Activated effector memory CD4-positive, alpha-beta T cell treated with Interleukin-2 at 50 U/mL for 16 hours (primary cell): Measurements from ENCODE around the gene DMBX1.

Experiments
- DNase-seq: peaks from one replicate; pipeline ENCODE4 v3.0.0-alpha.2; 2020

The DMBX1 gene

GRCh38 chr1:46461017-46461808 is 28.4 kb upstream of the DMBX1 start:
- no peak for DNase-seq

- no peak for DNase-seq
Measured at GRCh38 chr1:46461809-46462448, 27.7 kb upstream of the DMBX1 start.

GRCh38 chr1:46464013-46464548 is 25.6 kb upstream of the DMBX1 start:
- DNase-seq, result no peak

- DNase-seq, result no peak
Measured at GRCh38 chr1:46464915-46465314, 24.7 kb upstream of the DMBX1 start.

- DNase-seq, result no peak
Measured at GRCh38 chr1:46465981-46466476, 23.6 kb upstream of the DMBX1 start.

GRCh38 chr1:46466477-46467182 is 23.0 kb upstream of the DMBX1 start:
- no peak for DNase-seq

- no peak for DNase-seq
Measured at GRCh38 chr1:46467183-46467504, 22.5 kb upstream of the DMBX1 start.

GRCh38 chr1:46469881-46470280 is 19.8 kb upstream of the DMBX1 start:
- no peak for DNase-seq

GRCh38 chr1:46471848-46472492 is 17.7 kb upstream of the DMBX1 start:
- no peak for DNase-seq

- no peak for DNase-seq
Measured at GRCh38 chr1:46472498-46473181, 17.0 kb upstream of the DMBX1 start.

- DNase-seq, result no peak
Measured at GRCh38 chr1:46473991-46474390, 15.6 kb upstream of the DMBX1 start.

GRCh38 chr1:46474570-46474969 is 15.1 kb upstream of the DMBX1 start:
- no peak for DNase-seq

GRCh38 chr1:46476673-46477072 is 13.0 kb upstream of the DMBX1 start:
- no peak for DNase-seq

GRCh38 chr1:46477153-46477929 is 12.3 kb upstream of the DMBX1 start:
- DNase-seq, result peak; percentile 60

- DNase-seq, result no peak
Measured at GRCh38 chr1:46478721-46479485, 10.7 kb upstream of the DMBX1 start.

- no peak for DNase-seq
Measured at GRCh38 chr1:46479744-46480350, 9.8 kb upstream of the DMBX1 start.

- no peak for DNase-seq
Measured at GRCh38 chr1:46480959-46481646, 8.5 kb upstream of the DMBX1 start.

- no peak for DNase-seq
Measured at GRCh38 chr1:46481961-46482360, 7.7 kb upstream of the DMBX1 start.

- no peak for DNase-seq
Measured at GRCh38 chr1:46483589-46483988, 6.0 kb upstream of the DMBX1 start.
